ENCODE data around the gene WNK1.
"Not testable (repeated sequence)": the region's sequence is repeated elsewhere in the genome, so short reads cannot be mapped to it uniquely, and the experiment has no call there.

WNK1 gene

DNA sequence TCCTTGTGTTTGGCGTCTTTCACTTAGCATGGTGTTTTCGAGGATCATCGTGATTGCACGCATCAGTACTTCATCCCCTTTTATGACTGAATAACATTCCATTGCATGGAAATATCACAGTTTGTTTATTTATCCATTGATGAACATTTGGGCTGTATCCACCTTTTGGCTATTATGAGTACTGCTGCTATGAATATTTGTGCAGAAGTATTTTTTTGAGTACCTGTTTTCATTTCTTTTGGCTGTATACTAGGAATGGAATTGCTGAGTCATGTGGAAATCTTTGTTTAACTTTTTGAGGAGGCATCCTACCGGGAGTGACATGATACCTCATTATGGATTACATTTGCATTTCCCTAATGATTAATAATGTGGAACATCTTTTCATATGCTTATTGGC lies 66.4 kb downstream of the WNK1 start:
- no peak for DNase-seq

DNA sequence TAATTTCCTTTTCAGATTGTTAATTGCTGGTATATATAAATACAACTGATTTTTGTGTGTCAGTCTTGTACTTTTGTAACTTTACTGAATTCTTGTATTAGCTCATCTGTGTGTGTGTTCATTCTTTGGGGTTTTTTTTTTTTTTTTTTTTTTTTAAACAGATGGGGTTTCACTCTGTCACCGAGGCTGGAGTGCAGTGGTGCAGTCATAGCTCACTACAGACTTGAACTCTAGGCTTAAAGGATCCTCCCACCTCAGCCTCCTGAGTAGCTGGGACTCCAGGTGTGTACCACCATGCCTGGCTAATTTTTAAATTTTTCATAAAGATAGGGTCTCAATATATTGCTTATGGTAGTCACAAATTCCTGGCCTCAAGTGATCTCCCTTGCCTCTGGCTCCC lies 68.0 kb downstream of the WNK1 start:
- no peak for DNase-seq

DNA sequence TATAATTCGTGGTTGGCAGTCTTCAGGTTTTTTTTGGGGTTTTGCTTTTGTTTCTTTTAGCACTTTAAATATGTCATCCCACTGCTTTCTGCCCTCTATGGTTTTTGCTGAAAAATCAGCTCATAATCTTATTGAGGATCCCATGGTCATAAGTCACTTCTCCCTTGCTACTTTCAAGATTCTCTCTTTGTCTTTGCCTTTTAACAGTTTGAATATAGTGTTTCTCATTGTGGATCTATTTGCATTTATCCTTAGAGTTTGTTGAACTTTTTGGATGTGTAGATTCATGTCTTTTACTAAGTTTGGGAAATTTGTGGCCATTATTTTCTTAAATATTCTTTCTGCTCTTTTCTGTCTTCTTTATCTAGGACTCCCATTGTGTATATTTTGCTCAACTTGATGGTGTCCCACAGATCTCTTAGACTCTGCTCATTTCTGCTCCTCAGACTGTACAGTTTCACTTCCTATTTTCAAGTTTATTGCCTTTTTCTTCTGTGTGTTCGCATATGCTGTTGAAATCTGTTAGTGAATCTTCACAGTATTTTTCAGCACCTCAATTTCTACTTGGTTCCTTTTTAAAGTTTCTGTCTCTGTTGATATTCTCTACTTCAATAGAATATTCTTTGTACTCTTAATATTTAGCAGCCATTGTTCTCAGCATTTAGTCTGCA lies 70.8 kb downstream of the WNK1 start:
- DNase-seq = no peak

DNA sequence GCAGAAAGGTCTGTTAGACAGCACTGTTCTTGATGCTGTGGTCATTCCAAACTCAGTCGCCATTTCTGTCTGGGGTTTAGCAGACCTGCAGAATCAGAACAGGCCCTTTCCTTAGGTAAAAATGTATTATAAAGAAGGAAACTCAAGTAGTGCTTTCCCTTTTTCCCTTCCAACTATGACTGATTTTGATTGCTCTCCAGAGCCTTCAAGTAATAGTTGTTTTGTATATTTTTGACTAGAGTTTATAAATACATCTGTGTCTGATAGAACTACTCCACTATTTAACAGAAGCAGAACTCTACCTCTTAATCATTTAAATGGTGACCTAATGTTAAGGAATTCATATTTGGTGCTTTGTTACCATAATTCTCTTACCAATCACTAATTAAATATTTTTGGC lies 74.0 kb downstream of the WNK1 start:
- DNase-seq = no peak

DNA sequence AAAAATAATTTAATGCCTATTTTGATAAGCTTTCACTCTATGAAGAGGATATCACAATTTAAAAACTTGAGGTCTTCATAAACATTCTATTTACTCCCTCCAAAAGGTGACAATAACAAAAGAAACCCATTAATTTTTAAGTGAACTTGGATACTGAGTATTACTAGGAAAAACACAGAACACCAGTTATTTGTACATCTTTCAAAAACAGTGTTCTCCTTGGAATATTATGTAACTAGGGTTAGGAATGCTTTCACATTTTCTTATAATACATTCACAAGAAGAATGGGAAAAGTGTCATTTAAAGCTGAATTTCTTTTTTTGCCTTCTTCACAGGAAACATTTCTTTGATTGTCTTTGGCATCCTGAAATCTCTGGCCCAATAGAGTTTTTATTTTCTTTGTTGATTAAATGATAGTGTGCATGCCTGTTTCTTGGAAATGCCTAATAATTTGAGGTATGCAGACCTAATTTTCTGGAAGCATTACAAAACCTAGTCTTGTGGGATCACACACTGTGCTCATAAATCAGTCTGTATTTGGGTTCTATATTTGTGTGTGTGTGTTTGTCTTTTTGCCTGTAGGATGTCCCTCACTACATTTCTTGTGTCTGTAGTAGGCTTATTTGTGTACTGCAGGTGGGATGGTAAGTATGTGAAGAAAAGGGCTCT lies 76.5 kb downstream of the WNK1 start:
- no peak for DNase-seq

DNA sequence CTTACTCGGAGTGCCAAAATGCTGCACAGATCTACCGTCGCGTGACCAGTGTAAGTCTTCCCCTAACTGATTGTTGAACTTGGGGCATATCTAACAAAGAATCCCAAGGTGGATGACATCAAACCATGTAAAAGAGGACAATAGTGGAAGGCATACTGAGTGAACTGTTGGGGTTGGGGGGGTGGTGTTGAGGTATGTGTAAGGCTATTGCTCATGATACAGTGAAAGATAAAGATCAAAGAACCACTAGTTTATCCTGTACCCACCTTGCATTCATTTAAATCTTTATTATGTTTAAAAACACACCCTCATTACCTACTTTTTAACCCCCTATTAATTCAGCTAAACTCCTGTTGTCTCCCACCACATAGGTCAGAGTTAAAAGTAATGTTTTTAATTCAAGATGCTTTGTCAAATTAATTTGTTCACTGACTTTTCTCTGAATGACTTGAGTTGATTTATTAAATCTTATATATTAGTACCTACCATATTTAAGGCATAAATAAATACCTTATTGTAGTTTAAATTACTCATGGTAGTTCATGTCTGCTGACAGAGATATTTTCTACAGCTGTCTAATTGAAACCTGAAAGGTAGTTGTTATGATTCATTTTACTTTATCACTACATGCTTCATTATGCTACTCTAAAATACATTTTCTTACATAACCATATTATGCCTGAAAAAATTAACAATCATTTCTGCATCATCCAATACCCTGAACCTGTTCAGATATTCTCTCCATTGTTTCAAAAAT lies 77.9 kb downstream of the WNK1 start:
- DNase-seq = no peak

DNA sequence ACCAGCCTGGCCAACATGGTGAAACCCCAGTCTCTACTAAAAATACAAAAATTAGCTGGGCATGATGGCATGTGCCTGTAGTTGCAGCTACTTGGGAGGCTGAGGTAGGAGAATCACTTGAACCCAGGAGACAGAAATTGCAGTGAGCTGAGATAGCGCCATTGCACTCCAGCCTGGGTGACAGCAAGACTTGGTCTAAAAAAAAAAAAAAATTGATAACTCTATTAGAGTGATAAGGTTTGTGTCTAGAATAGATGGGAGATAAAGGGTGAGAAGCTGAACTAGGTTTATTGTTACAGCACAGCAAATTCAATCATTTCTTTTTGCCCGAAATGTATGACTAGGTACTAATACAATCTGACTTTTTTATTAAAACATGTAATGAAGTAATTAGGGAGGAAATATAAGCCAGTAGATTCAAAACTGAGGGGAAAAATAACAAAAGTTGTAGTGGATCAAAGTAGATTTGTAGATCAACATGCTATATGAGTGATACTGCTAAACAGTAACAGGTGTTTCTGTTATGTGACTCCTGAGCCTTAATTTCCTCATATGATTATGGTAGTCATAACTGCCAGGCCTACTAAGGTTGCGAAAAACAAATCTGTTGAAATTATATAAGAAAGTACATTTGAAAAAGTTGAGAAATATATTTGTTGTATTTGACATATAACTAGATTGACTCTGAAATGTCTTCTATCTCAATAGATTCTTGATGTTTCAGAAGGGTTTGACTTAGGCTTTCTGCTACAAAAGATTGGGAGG lies 83.6 kb downstream of the WNK1 start:
- DNase-seq = no peak

DNA sequence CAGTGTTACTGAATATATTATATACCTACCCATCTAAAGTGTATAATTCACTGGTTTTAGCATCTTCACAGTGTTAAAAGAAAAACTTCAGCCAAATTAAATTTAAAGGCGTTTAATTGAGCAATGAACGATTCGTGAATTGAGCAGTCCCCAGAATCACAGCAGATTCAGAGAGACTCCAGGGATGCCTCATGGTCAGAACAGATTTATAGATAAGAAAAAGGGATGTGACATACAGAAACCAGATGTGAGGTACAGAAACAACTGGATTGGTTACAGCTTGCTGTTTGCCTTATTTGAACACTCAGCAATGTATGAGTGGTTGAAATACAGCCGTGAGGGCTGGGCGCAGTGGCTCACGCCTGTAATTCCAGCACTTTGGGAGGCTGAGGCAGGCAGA lies 84.6 kb downstream of the WNK1 start:
- DNase-seq = no peak

DNA sequence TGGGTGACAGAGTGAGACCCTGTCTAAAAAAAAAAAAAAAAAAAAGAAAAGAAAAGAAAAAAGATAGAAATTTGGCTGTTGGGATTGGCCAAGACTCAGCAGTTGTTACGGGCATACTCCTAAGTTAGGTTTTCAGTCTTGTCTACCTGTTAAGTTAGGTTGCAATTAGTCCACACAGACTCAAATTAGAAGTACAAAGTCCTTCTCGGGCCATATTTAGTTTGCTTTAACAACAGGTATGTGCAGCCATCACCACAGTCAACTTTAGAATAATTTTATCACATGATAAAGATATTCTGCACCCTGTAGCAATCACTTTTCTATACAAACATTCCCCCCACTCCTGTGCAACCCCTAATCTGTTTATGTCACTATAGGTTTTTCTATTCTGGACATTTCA lies 85.2 kb downstream of the WNK1 start:
- DNase-seq = no peak

DNA sequence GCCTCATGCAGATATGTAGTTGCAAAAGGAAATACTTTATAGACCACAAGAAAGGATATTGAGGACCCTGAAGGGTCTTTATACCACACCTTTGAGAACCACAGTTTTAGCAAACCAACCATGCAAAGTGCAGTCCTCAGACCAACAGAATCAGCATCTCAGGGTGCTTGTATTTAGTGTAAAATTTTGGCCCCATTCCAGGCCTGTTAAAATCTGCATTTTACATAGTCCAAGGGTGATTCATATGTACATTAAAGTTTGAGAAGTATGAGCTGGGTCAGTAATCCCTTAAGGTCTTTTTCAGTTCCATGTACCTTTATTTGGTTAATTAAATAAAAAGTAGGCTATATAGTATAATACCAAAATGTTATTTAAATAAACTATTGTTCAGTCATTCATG lies 91.2 kb downstream of the WNK1 start:
- DNase-seq = no peak

DNA sequence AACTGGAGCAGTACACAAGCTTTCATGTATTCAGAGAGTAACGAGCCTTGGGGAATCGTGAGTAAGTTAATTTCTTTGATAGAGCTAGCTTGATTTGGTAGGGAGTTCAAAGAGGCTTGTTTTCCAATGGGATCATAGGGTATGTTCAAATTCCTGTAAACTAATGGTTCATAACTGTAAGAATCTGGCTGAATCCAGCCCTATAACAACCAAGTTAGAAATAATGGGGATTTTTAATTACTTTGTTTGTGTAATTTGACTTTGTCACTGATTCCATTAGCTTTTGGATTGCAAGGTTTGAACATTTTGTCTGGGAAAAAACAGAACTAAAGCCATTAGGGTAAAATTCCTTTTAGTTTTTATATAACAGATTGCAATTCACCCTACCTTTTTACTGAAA lies 94.0 kb downstream of the WNK1 start:
- DNase-seq = no peak

DNA sequence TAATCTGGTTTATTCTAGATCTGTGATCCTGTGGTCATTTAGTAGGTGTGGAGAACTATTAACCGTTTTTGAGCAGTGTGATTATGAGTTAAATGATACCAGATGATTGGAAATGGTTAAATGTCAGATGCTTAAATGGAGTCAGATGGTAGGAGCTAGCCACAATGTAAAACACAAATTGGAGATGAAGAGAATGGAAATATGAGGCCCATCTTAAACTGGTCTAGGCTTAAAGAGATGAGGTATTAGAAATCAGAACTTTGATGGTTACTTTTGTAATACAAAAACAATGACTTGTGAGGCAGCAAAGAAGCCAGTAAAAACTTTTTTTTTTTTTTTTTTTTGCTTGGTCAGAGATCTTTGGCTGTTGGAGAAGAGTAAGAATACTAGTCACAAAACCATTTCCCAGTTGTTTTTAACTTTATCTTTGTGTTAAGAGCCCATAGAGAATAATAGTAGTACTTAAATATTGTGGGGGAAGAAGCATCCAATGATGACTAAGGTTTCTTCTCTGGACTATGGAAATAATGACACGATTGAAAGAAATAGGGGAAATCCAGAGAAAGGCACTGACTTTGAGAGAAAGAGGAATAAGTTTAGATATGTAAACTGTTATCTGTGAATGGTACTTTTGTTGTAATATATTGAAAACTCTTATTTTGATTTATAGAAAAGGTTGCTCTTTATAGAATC lies 95.9 kb downstream of the WNK1 start:
- DNase-seq = no peak

DNA sequence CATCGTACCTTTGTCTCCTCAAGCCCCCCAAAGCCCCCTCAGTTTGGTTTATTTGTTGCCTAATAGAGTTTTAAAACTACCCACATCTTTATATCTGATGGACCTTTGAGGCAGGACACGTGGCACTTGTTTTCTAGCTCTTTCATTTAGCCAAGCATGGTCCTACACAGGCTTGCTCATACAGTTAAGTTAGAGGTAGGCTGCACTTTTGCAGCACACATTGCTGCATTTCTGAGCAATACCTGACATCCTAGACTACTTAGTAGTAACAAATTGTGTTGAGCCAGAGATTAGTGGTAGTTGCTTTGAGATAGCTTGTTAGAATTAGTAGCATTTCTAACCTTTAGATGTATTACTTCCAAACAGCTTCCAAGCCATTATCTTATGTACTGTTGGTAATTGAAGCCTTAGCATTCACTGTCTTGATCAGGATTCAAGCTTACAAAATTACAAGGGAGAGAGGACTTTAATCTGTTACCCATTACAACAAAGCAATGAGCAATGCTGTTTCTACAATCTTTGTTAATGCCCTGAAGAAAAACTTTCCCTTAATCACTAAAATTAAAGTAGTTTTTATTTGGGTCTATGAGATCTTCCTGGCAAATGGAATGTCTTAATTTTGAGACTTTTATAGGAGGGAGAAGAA lies 96.6 kb downstream of the WNK1 start:
- no peak for DNase-seq

DNA sequence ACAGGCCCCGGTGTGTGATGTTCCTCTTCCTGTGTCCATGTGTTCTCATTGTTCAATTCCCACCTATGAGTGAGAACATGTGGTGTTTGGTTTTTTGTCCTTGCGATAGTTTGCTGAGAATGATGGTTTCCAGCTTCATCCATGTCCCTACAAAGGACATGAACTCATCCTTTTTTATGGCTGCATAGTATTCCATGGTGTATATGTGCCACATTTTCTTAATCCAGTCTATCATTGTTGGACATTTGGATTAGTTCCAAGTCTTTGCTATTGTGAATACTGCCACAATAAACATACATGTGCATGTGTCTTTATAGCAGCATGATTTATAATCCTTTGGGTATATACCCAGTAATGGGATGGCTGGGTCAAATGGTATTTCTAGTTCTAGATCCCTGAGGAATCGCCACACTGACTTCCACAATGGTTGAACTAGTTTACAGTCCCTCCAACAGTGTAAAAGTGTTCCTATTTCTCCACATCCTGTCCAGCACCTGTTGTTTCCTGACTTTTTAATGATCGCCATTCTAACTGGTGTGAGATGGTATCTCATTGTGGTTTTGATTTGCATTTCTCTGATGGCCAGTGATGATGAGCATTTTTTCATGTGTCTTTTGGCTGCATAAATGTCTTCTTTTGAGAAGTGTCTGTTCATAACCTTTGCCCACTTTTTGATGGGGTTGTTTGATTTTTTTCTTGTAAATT lies 97.5 kb downstream of the WNK1 start:
- not testable (repeated sequence) for DNase-seq

DNA sequence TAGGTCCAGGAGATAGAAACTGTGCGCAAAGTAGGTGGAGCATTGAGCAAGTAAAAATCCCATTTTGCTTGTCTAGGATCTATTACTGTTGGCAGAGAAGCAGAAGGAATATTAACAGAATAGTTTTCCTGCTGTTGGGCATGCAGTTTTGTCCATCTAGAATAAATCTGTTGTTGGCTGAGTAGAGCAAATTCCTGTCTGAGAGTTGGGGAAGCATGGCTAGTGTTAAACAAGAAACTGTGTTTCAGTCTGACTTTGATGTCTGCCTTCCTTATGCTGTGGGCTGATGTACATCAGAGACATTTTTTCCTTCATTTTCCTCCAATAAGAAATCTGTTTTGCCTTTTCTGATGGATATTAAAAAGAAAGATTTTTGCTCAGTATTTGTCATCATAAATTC lies 99.0 kb downstream of the WNK1 start:
- DNase-seq = no peak

DNA sequence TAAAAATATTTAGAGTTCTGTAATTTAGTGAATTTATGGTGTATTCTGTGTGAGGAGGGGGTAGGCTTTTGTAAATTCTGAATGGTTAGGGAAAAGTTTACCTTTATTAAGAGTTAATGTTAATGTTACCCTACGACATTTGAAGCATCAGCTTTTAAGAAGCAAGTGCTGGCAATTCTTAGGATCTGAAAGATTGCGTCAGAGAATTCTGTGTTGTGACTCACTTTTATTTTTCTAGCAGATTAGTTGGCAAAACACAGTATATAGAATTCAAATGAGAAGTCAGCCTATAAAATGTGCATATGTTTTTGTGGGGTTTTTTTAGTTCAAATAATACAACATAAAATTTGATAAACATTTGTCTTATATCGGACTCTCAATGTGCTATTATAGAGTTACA lies 99.5 kb downstream of the WNK1 start:
- DNase-seq = no peak

DNA sequence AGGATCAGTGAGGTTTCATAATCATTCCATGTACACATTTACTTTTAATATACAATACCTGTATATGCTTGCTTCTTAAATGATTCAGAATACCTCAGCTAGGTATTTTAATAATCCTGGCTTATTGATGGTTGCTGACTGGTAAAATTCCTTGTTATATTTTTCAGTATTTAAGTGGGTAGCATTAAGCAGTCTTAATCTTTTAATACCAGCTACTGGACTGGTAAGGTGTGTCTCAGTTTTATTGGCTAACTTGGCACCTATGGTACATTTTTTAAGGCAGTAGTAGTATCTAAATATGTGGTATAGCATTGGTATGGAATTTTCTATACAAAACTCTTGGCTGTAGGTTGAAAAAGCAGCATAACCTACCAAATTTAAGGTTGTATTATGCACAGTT lies 100.5 kb downstream of the WNK1 start:
- DNase-seq = no peak

DNA sequence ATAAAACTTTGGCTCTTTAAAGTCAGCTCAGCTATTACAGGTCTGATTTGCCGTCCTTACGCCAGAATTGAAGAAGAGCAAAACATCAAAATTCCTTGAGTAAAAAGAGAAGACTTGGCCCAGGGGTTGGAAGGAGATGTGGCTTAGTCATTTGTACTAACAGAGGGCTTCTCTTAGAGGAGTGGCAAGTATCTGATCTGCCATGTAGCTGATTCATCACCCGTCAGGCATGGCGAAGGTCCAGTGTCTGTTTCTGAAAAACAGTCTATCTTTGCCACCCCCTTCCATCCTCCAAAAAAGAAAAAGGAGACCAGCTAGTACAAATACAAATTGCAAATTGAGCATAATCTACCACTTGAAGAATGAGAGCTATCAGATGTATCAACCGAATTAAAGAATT lies 105.2 kb downstream of the WNK1 start:
- no peak for DNase-seq

DNA sequence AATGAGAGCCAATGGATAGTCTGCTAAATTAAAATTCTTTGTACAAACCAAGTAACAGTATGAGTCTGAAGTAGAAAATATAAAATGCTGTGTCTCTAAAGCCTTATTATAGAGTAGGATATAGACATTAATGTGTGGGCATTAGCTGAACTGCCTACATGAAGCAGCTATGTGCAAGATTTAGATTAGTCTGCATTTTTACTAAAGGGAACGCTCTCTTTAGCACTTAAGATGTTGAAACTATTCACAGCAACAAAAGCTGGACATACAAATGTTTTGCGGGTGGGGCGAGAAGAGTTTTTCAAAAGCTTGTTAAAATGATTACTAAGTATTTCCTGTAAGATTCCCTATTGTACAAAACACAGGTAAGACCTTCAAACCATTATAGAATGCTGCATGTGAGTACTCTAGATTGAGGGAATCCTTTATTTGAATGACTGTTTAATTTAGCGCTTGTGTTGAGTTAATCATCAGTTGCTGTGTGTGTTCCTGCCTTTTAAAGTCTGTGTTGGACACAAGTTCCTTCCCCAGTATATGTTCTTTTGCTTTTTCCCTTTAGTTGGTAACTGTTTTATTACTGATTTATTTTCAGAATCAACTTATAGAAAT lies 110.0 kb downstream of the WNK1 start:
- no peak for DNase-seq

DNA sequence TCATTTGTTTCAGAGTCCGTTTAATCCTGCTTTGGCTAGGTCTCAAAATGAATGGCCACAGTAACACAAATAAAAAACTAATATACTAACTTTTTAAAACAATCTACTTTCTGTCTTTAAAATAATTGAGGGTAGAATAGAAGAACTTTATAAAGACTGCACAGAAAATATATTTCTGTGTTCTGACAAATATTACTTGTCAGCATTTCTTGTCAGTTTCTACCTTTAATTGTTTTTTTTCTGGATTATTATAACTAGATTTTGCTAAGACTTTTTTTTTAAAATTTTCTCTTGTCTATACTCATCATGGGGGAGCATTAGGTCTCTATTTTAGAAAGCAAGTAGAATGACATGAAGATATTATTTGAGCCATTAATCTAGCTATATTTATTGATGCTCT lies 110.9 kb downstream of the WNK1 start:
- DNase-seq = no peak

DNA sequence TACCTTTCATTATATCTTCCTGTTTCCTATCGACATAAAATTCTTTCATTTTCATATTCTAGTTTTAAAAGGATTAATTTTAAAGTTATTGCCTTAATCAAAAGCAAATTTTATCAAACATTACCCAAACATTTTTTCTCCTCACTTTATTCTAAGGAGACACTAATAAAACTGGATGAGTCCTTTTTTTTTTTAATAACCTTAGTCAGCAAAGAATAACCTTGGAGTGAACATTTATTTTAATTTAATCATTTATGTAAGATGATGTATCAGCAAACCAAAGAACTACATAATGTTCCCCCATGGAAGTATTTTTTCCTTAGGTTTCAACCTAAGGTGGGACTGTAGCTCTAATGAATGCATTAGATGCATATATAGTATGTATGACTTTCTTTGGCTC lies 113.2 kb downstream of the WNK1 start:
- DNase-seq = no peak

Measured in T-helper 9 cell (primary cell).